Adipocyte (in vitro differentiated cells): Measurements from ENCODE around the gene GYG2.
"Not testable (repeated sequence)": the region's sequence is repeated elsewhere in the genome, so short reads cannot be mapped to it uniquely, and the experiment has no call there.

Source experiments
- DNase-seq: peaks from one replicate; pipeline ENCODE4 v3.0.0-alpha.2; 2015; ENCODE audit warnings: low read depth
- H3K27me3 ChIP-seq: replicated peaks from 2 replicates; pipeline ENCODE4 v1.7.0; 2013; ENCODE audit warnings: mild to moderate bottlenecking, low read length, moderate library complexity; ENCODE audit not compliant: control insufficient read depth, insufficient read depth
- H3K36me3 ChIP-seq: 2 replicates; pipeline ENCODE4 v1.7.0; 2013; ENCODE audit warnings: low read length, mild to moderate bottlenecking, moderate library complexity; ENCODE audit not compliant: control insufficient read depth, insufficient read depth, severe bottlenecking
- H3K4me1 ChIP-seq: 2 replicates; pipeline ENCODE4 v1.7.0; 2013; ENCODE audit warnings: mild to moderate bottlenecking, low read length, moderate library complexity; ENCODE audit not compliant: control insufficient read depth, insufficient read depth
- H3K4me3 ChIP-seq: 2 replicates; pipeline ENCODE4 v1.7.0; 2013; ENCODE audit warnings: mild to moderate bottlenecking, low read length, moderate library complexity
- H3K9ac ChIP-seq: 2 replicates; pipeline ENCODE4 v1.7.0; 2013; ENCODE audit warnings: mild to moderate bottlenecking, low read length, moderate library complexity
- H3K9me3 ChIP-seq: 2 replicates; pipeline ENCODE4 v1.7.0; 2013; ENCODE audit warnings: mild to moderate bottlenecking, low read length, moderate library complexity; ENCODE audit not compliant: control insufficient read depth

The GYG2 gene

GRCh38 chrX:2794336-2794735, 34.4 kb upstream of the GYG2 start:
- H3K4me1 ChIP-seq, result peaks cover under 1% of the 10 kb centered on the region
- H3K9me3 ChIP-seq, result no peaks in the 10 kb centered on the region
- no peak overlapping the region for H3K4me3 ChIP-seq
- no peak for DNase-seq
- no peaks in the 10 kb centered on the region for H3K27me3 ChIP-seq
- peaks cover 28% of the 10 kb centered on the region for H3K36me3 ChIP-seq
- H3K9ac ChIP-seq, result no peak overlapping the region

- not testable (repeated sequence) for H3K4me1 ChIP-seq, H3K27me3 ChIP-seq, DNase-seq, H3K9ac ChIP-seq, H3K4me3 ChIP-seq, H3K9me3 ChIP-seq
- peaks cover 12% of the 10 kb centered on the region for H3K36me3 ChIP-seq
Observed at GRCh38 chrX:2796808-2797207, 31.9 kb upstream of the GYG2 start.

GRCh38 chrX:2799369-2799768, 29.4 kb upstream of the GYG2 start:
- no peaks in the 10 kb centered on the region for H3K27me3 ChIP-seq
- peaks cover 9% of the 10 kb centered on the region for H3K4me1 ChIP-seq
- no peak for DNase-seq
- H3K36me3 ChIP-seq, result peaks cover 6% of the 10 kb centered on the region
- no peak overlapping the region for H3K9ac ChIP-seq
- H3K9me3 ChIP-seq, result no peaks in the 10 kb centered on the region
- H3K4me3 ChIP-seq, result no peak overlapping the region

- H3K4me1 ChIP-seq, result peaks cover 14% of the 10 kb centered on the region
- DNase-seq, H3K4me3 ChIP-seq, H3K9me3 ChIP-seq, H3K36me3 ChIP-seq, H3K9ac ChIP-seq, H3K27me3 ChIP-seq: not testable (repeated sequence)
Observed at GRCh38 chrX:2799980-2800379, 28.8 kb upstream of the GYG2 start.

GRCh38 chrX:2801223-2801622, 27.5 kb upstream of the GYG2 start:
- H3K4me3 ChIP-seq, result no peak overlapping the region
- peaks cover 21% of the 10 kb centered on the region for H3K4me1 ChIP-seq
- H3K9me3 ChIP-seq, result no peaks in the 10 kb centered on the region
- no peak overlapping the region for H3K9ac ChIP-seq
- no peak for DNase-seq
- peaks cover 5% of the 10 kb centered on the region for H3K36me3 ChIP-seq
- no peaks in the 10 kb centered on the region for H3K27me3 ChIP-seq

- H3K4me3 ChIP-seq, H3K9me3 ChIP-seq, H3K27me3 ChIP-seq, H3K9ac ChIP-seq, H3K36me3 ChIP-seq: not testable (repeated sequence)
- peak; percentile 40 for DNase-seq
- H3K4me1 ChIP-seq, result peaks cover 21% of the 10 kb centered on the region
Observed at GRCh38 chrX:2802376-2803090, 26.2 kb upstream of the GYG2 start.

- peaks cover 21% of the 10 kb centered on the region for H3K4me1 ChIP-seq
- not testable (repeated sequence) for H3K9ac ChIP-seq, H3K36me3 ChIP-seq, H3K27me3 ChIP-seq, H3K9me3 ChIP-seq, DNase-seq, H3K4me3 ChIP-seq
Observed at GRCh38 chrX:2803486-2803885, 25.2 kb upstream of the GYG2 start.

GRCh38 chrX:2804106-2804843, 24.5 kb upstream of the GYG2 start:
- peaks cover 21% of the 10 kb centered on the region for H3K4me1 ChIP-seq
- peak overlapping the region; percentile 64 for H3K9ac ChIP-seq
- not testable (repeated sequence) for H3K36me3 ChIP-seq, H3K9me3 ChIP-seq, H3K27me3 ChIP-seq, H3K4me3 ChIP-seq
- DNase-seq, result peak; percentile 11

GRCh38 chrX:2804858-2805257, 23.9 kb upstream of the GYG2 start:
- H3K9me3 ChIP-seq, H3K27me3 ChIP-seq: not testable (repeated sequence)
- peak; percentile 88 for DNase-seq

GRCh38 chrX:2811271-2811670, 17.5 kb upstream of the GYG2 start:
- Histone ChIP-seq H3K4me3 (no peak overlapping the region), H3K36me3 (peaks cover 5% of the 10 kb centered on the region), H3K27me3 (no peaks in the 10 kb centered on the region), H3K4me1 (peaks cover 13% of the 10 kb centered on the region), H3K9me3 (no peaks in the 10 kb centered on the region), H3K9ac (no peak overlapping the region)
- DNase-seq, result no peak

More at GRCh38 chrX:2804858-2805257, 23.9 kb upstream of the GYG2 start:
- Histone ChIP-seq H3K9ac (peak overlapping the region; percentile 82), H3K4me3 (peak overlapping the region; percentile 63), H3K4me1 (peaks cover 21% of the 10 kb centered on the region)
- not testable (repeated sequence) for H3K36me3 ChIP-seq

GRCh38 chrX:2812161-2812907, 16.4 kb upstream of the GYG2 start:
- H3K4me3 ChIP-seq, result peak overlapping the region; percentile 42
- DNase-seq, result peak; percentile 87
- not testable (repeated sequence) for H3K36me3 ChIP-seq, H3K27me3 ChIP-seq, H3K9me3 ChIP-seq
- peak overlapping the region; percentile 50 for H3K9ac ChIP-seq
- peaks cover 13% of the 10 kb centered on the region for H3K4me1 ChIP-seq
